GM12874 (cell line): ENCODE data around the gene SPACDR.

Experiments
- CTCF ChIP-seq: IDR thresholded peaks from 2 replicates; pipeline ENCODE4 v1.5.1; 2011; ENCODE audit warnings: low read depth, mild to moderate bottlenecking, control low read depth, low read length, moderate library complexity; ENCODE audit not compliant: insufficient read depth

SPACDR gene

GRCh38 chr7:100496509-100496908 lies 32.4 kb upstream of the SPACDR start:
- no peak for TF ChIP-seq CTCF

GRCh38 chr7:100493476-100494264 lies 29.6 kb upstream of the SPACDR start:
- 0 out of 2 replicates have a peak, but pooled peaks have one; percentile 17 for TF ChIP-seq CTCF

- no peak for TF ChIP-seq CTCF
Measured at GRCh38 chr7:100492738-100493475, 28.8 kb upstream of the SPACDR start.

- no peak for TF ChIP-seq CTCF
Measured at GRCh38 chr7:100491192-100491578, 27.1 kb upstream of the SPACDR start.

- no peak for TF ChIP-seq CTCF
Measured at GRCh38 chr7:100490483-100491191, 26.6 kb upstream of the SPACDR start.

- TF ChIP-seq CTCF, result no peak
Measured at GRCh38 chr7:100489824-100490223, 25.8 kb upstream of the SPACDR start.

GRCh38 chr7:100489121-100489520 lies 25.1 kb upstream of the SPACDR start:
- TF ChIP-seq CTCF, result no peak
